ENCODE results near the gene RBM4B. TPM values are rescaled to one million over a fixed set of nuclear protein-coding genes. Genes with fewer than 3 reads are reported as not detected.

The RBM4B gene
- total and polyA plus RNA-seq, 8 donors: 5.7 to 20.7 (median 8.3) TPM

- 92 to 94% methylated on average over 32 of the region's 32 CpGs for WGBS, 2 donors
- ATAC-seq: no peak
- intact Hi-C loops (cut with DNase I): loop anchor here (5.0 to 10.0 kb wide), 3 partner anchors 142 to 275 kb away; partner anchors contain the start of gene RCE1 (in 1 of the 3)
Measured at GRCh38 chr11:66689661-66690590, 12.2 kb upstream of the RBM4B start.

GRCh38 chr11:66688561-66689534 is 11.2 kb upstream of the RBM4B start:
- 86 to 91% methylated on average over 28 of the region's 28 CpGs for WGBS, 2 donors

More at GRCh38 chr11:66689661-66690590, 12.2 kb upstream of the RBM4B start:
- peaks cover 0 to 30% (median 0%) of the 10 kb centered on the region in 3 donors for H3K36me3 ChIP-seq
- no peak overlapping the region for H3K4me3 ChIP-seq
- H3K27me3 ChIP-seq: no peaks in the 10 kb centered on the region
- FAIRE-seq (no peak), DNase-seq (no peak)
- TF ChIP-seq, protein P1, sequence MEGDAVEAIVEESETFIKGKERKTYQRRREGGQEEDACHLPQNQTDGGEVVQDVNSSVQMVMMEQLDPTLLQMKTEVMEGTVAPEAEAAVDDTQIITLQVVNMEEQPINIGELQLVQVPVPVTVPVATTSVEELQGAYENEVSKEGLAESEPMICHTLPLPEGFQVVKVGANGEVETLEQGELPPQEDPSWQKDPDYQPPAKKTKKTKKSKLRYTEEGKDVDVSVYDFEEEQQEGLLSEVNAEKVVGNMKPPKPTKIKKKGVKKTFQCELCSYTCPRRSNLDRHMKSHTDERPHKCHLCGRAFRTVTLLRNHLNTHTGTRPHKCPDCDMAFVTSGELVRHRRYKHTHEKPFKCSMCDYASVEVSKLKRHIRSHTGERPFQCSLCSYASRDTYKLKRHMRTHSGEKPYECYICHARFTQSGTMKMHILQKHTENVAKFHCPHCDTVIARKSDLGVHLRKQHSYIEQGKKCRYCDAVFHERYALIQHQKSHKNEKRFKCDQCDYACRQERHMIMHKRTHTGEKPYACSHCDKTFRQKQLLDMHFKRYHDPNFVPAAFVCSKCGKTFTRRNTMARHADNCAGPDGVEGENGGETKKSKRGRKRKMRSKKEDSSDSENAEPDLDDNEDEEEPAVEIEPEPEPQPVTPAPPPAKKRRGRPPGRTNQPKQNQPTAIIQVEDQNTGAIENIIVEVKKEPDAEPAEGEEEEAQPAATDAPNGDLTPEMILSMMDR (IDR thresholded peaks at IDR 0.05): no peak
- no peak overlapping the region for H3K27ac ChIP-seq
- H3K4me1 ChIP-seq: no peaks in the 10 kb centered on the region
- no peaks in the 10 kb centered on the region for H3K9me3 ChIP-seq

GRCh38 chr11:66687831-66688281 is 10.2 kb upstream of the RBM4B start:
- Histone ChIP-seq H3K36me3 (peaks cover 0 to 30% (median 0%) of the 10 kb centered on the region in 3 donors), H3K4me3 (no peak overlapping the region), H3K27me3 (no peaks in the 10 kb centered on the region), H3K4me1 (no peaks in the 10 kb centered on the region), H3K27ac (no peak overlapping the region), H3K9me3 (no peaks in the 10 kb centered on the region)
- WGBS, 2 donors: 89 to 93% methylated on average over 13 of the region's 13 CpGs
- intact Hi-C loops (cut with DNase I): loop anchor here in 2 of 3 donors (10.0 kb wide), 1 partner anchor 273 kb away; no protein-coding TSS in a partner anchor
- FAIRE-seq (no peak), DNase-seq (no peak), ATAC-seq (no peak)
- TF ChIP-seq, protein P1 (IDR thresholded peaks at IDR 0.05): no peak

More at GRCh38 chr11:66688561-66689534, 11.2 kb upstream of the RBM4B start:
- TF ChIP-seq, protein P1 (IDR thresholded peaks at IDR 0.05): no peak
- no peaks in the 10 kb centered on the region for H3K9me3 ChIP-seq
- H3K4me1 ChIP-seq: no peaks in the 10 kb centered on the region
- no peak overlapping the region for H3K27ac ChIP-seq
- H3K27me3 ChIP-seq: no peaks in the 10 kb centered on the region
- intact Hi-C loops (cut with DNase I): loop anchor here in 2 of 3 donors (10.0 kb wide), 1 partner anchor 274 kb away; no protein-coding TSS in a partner anchor
- no peak overlapping the region for H3K4me3 ChIP-seq
- no peak for ATAC-seq
- H3K36me3 ChIP-seq: peaks cover 0 to 30% (median 0%) of the 10 kb centered on the region in 3 donors
- FAIRE-seq: no peak
- no peak for DNase-seq

DNA sequence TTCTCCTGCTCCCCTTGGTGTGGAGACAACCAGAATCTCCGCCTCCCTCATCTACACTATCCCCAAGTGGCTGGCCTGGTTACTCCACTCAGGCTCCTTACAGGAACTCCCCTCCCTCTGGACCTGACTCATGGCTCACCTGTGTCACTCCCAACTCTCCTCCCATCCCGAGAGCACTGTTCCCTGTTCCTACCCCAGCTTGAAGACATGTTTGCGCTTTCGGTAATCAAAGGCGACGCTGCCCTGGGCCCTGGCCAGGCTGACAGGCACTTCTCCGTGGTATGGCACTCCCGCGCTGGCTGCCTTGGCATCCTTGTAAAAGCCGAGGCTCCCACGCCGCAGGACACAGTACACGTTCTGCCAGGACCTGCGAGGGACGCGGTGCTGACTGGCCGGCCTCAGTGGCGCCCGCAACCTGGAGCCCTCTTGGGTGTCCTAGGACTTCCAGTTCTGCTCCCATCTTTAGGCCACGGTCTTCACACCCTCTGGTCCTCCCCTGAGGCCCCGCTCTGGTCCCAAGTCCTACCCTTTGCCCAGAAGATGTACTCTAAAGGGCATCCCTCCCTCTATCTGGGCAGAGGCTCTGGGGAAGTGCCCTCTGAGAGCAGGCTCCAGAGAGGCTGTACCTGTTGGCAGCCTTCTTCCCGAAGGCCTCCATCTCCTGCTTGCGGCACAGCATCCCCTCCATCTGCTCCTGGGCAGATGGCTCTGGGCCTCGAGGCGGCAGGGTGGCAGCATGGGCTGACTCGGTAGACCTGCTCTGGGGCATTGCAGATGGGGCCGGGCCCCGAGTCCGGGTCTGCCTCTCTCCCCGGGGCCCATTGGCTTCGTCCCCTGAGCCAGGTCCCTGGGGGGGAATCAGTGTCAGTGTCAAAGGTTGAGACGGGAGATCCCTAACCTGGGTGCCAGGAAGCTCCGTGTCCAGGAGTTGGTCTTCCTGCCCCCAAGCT is 9.4 kb upstream of the RBM4B start:
- Histone ChIP-seq H3K36me3 (peaks cover 0 to 22% (median 0%) of the 10 kb centered on the region in 3 donors), H3K4me1 (no peaks in the 10 kb centered on the region), H3K27me3 (no peaks in the 10 kb centered on the region), H3K9me3 (no peaks in the 10 kb centered on the region), H3K4me3 (no peak overlapping the region), H3K27ac (no peak overlapping the region)
- intact Hi-C loops (cut with DNase I): loop anchor here in 2 of 3 donors (10.0 kb wide), 1 partner anchor 272 kb away; no protein-coding TSS in a partner anchor
- TF ChIP-seq, protein P1 (IDR thresholded peaks at IDR 0.05): no peak
- FAIRE-seq (no peak), ATAC-seq (peak in 1 of 4 donors; percentile 24), DNase-seq (peak in 1 of 6 donors; percentile 74)
- WGBS, 2 donors: 94 to 95% methylated on average over 33 of the region's 33 CpGs
